Thyroid gland (tissue), 4 donors: ENCODE data around the gene SOX13.

Source experiments
- POLR2A ChIP-seq, 2 donors: fragments of 450-650 bp; IDR thresholded peaks; one replicate each; pipeline ENCODE4 v1.6.1; 2017; ENCODE audit warnings: antibody characterized with exemption in 2 of 2, mild to moderate bottlenecking in 2 of 2, moderate library complexity in 1 of 2
- TF ChIP-seq, protein P1 (sequence below), 6 experiments: fragments of 200-600 bp in 3 of 6; fragments of 450-650 bp in 3 of 6; sonication (generic) in 3 of 6; IDR thresholded peaks; one replicate each; pipeline ENCODE4 v1.5.1; 2016 to 2019; ENCODE audit warnings: antibody characterized with exemption in 6 of 6, mild to moderate bottlenecking in 2 of 6, inconsistent platforms in 1 of 6, moderate library complexity in 1 of 6

DNA sequence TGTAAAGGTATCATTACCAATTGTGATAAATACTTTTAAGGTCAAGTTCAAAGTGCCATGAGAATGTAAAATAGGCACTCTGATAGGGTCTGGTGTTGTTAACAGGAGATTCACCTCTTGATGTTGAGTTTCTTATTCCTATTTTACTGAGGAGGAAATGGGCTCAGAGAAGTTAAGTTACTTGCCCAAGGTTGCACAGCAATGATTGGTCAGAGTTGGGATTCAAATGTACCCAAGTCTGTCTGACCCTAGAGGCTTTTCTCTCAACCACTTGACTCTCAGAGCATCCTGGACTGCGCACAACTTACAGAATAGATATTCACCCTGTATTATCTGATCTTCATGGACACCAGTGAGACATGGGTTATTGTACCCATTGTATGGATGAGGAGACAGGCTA lies 33.9 kb downstream of the SOX13 start:
- no peak for TF ChIP-seq POLR2A (IDR thresholded peaks at IDR 0.05)
- TF ChIP-seq, protein P1, sequence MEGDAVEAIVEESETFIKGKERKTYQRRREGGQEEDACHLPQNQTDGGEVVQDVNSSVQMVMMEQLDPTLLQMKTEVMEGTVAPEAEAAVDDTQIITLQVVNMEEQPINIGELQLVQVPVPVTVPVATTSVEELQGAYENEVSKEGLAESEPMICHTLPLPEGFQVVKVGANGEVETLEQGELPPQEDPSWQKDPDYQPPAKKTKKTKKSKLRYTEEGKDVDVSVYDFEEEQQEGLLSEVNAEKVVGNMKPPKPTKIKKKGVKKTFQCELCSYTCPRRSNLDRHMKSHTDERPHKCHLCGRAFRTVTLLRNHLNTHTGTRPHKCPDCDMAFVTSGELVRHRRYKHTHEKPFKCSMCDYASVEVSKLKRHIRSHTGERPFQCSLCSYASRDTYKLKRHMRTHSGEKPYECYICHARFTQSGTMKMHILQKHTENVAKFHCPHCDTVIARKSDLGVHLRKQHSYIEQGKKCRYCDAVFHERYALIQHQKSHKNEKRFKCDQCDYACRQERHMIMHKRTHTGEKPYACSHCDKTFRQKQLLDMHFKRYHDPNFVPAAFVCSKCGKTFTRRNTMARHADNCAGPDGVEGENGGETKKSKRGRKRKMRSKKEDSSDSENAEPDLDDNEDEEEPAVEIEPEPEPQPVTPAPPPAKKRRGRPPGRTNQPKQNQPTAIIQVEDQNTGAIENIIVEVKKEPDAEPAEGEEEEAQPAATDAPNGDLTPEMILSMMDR (IDR thresholded peaks at IDR 0.05) = no peak
